SK-N-SH (cell line): ENCODE measurements around the gene CA10.

ENCODE experiments used
- EP300 ChIP-seq, 2 experiments: IDR thresholded peaks; 2 replicates each; pipeline versions ENCODE4 v1.4.0 to v1.6.1; 2012; ENCODE audit warnings: borderline replicate concordance in 1 of 2, low read depth in 1 of 2, low read length in 1 of 2
- EZH2phosphoT487 ChIP-seq: fragments of 200-600 bp; sonication (generic); IDR thresholded peaks from 2 replicates; pipeline ENCODE4 v1.6.1; 2017; ENCODE audit warnings: low read depth, mixed run types, mild to moderate bottlenecking, antibody characterized with exemption, moderate library complexity, borderline replicate concordance
- FOXJ3 ChIP-seq: sonication (generic); formaldehyde crosslinking; IDR thresholded peaks from 2 replicates; pipeline ENCODE4 v1.5.1; 2020; ENCODE audit warnings: mild to moderate bottlenecking, missing genetic modification reagents
- GABPA ChIP-seq: IDR thresholded peaks from 2 replicates; pipeline ENCODE4 v1.4.0; 2012; ENCODE audit warnings: low read depth, mild to moderate bottlenecking
- MXI1 ChIP-seq: IDR thresholded peaks from 2 replicates; pipeline ENCODE4 v1.6.1; 2012; ENCODE audit warnings: mild to moderate bottlenecking, low read depth, low read length, improper control_type of control experiment
- PBX3 ChIP-seq: IDR thresholded peaks from 2 replicates; pipeline ENCODE4; 2012
- RCOR1 ChIP-seq: fragments of 150-350 bp; IDR thresholded peaks from 2 replicates; pipeline ENCODE4 v1.6.1; 2017; ENCODE audit warnings: antibody characterized with exemption, low read length
- SMC3 ChIP-seq: IDR thresholded peaks from 2 replicates; pipeline ENCODE4 v1.6.1; 2012; ENCODE audit warnings: low read depth, low read length, improper control_type of control experiment
- TCF12 ChIP-seq: IDR thresholded peaks from 2 replicates; pipeline ENCODE4 v1.4.0; 2012
- YY1 ChIP-seq: IDR thresholded peaks from 2 replicates; pipeline ENCODE4 v1.4.0; 2012; ENCODE audit warnings: low read depth, mild to moderate bottlenecking
- ZBTB33 ChIP-seq: IDR thresholded peaks from 2 replicates; pipeline ENCODE4 v1.4.0; 2012; ENCODE audit warnings: low read depth, borderline replicate concordance
- TF ChIP-seq, protein P1 (sequence below): fragments of 200-600 bp; sonication (generic); IDR thresholded peaks from 2 replicates; pipeline ENCODE4 v1.6.1; 2017; ENCODE audit warnings: antibody characterized with exemption, mild to moderate bottlenecking, moderate library complexity
- TF ChIP-seq, protein P2 (sequence below): fragments of 150-350 bp; IDR thresholded peaks from 2 replicates; pipeline ENCODE4 v1.6.1; 2016; ENCODE audit warnings: mild to moderate bottlenecking, low read depth, low read length

GRCh38 chr17:51833620-51834019 is 324.9 kb downstream of the CA10 start:
- TF ChIP-seq, protein P1, sequence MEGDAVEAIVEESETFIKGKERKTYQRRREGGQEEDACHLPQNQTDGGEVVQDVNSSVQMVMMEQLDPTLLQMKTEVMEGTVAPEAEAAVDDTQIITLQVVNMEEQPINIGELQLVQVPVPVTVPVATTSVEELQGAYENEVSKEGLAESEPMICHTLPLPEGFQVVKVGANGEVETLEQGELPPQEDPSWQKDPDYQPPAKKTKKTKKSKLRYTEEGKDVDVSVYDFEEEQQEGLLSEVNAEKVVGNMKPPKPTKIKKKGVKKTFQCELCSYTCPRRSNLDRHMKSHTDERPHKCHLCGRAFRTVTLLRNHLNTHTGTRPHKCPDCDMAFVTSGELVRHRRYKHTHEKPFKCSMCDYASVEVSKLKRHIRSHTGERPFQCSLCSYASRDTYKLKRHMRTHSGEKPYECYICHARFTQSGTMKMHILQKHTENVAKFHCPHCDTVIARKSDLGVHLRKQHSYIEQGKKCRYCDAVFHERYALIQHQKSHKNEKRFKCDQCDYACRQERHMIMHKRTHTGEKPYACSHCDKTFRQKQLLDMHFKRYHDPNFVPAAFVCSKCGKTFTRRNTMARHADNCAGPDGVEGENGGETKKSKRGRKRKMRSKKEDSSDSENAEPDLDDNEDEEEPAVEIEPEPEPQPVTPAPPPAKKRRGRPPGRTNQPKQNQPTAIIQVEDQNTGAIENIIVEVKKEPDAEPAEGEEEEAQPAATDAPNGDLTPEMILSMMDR = peak; percentile 25
- TF ChIP-seq YY1 (no peak), SMC3 (no peak), MXI1 (no peak), EP300 (IDR thresholded peaks at IDR 0.05; ENCODE audit: borderline replicate concordance in 1 of 2, low read depth in 1 of 2, low read length in 1 of 2) (no peak), EZH2phosphoT487 (no peak), TCF12 (no peak), ZBTB33 (no peak), GABPA (no peak), FOXJ3 (CRISPR knock-in tag) (no peak), RCOR1 (no peak), PBX3 (no peak)
- TF ChIP-seq, protein P2, sequence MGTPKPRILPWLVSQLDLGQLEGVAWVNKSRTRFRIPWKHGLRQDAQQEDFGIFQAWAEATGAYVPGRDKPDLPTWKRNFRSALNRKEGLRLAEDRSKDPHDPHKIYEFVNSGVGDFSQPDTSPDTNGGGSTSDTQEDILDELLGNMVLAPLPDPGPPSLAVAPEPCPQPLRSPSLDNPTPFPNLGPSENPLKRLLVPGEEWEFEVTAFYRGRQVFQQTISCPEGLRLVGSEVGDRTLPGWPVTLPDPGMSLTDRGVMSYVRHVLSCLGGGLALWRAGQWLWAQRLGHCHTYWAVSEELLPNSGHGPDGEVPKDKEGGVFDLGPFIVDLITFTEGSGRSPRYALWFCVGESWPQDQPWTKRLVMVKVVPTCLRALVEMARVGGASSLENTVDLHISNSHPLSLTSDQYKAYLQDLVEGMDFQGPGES = no peak
